ENCODE data around the gene KCNIP1. TPM values are rescaled to one million over a fixed set of nuclear protein-coding genes. Genes with fewer than 3 reads are reported as not detected.

The KCNIP1 gene
- polyA plus RNA-seq, 1 donor from 2014 or later = 13.8 TPM

GRCh38 chr5:170481849-170482248, 22.0 kb upstream of the KCNIP1 start:
- no peaks in the 10 kb centered on the region for H3K79me2 ChIP-seq (replicated peaks; ENCODE audit: insufficient read depth, low read length)
- H3K9me3 ChIP-seq (ENCODE audit: low read length) = no peaks in the 10 kb centered on the region
- no peak overlapping the region for H3K9ac ChIP-seq (ENCODE audit: low read length)
- H3K36me3 ChIP-seq (ENCODE audit: insufficient read depth, low read length) = no peaks in the 10 kb centered on the region
- H3F3A ChIP-seq (ENCODE audit: insufficient read depth, low read length, poor library complexity, severe bottlenecking) = no peaks in the 10 kb centered on the region
- H4K20me1 ChIP-seq (ENCODE audit: insufficient read depth) = no peaks in the 10 kb centered on the region
- H3K4me3 ChIP-seq (ENCODE audit: low read length) = no peak overlapping the region
- no peak overlapping the region for H3K4me2 ChIP-seq (ENCODE audit: low read length)
- H3K27ac ChIP-seq (ENCODE audit: low read length) = no peak overlapping the region
- no peak overlapping the region for H2AFZ ChIP-seq (ENCODE audit: low read depth, low read length)
- TF ChIP-seq TAF1 (IDR thresholded peaks at IDR 0.05; ENCODE audit: low read depth) (no peak), RAD21 (conservative IDR thresholded peaks at IDR 0.05) (no peak), POLR2AphosphoS5 (IDR thresholded peaks at IDR 0.05) (no peak), EP300 (conservative IDR thresholded peaks at IDR 0.05; ENCODE audit: poor library complexity, severe bottlenecking) (no peak), SMC3 (conservative IDR thresholded peaks at IDR 0.05; ENCODE audit: poor library complexity) (no peak), CTCF (IDR thresholded peaks at IDR 0.05; ENCODE audit: poor library complexity, severe bottlenecking) (no peak), REST (IDR thresholded peaks at IDR 0.05; ENCODE audit: borderline replicate concordance) (no peak), EZH2 (IDR thresholded peaks at IDR 0.05; ENCODE audit: borderline replicate concordance, insufficient read depth, low read length, poor library complexity, severe bottlenecking) (no peak), MXI1 (conservative IDR thresholded peaks at IDR 0.05; ENCODE audit: poor library complexity, severe bottlenecking) (no peak)
- H3K27me3 ChIP-seq (ENCODE audit: insufficient read depth, low read depth, low read length) = no peaks in the 10 kb centered on the region
- no peaks in the 10 kb centered on the region for H3K9me2 ChIP-seq (ENCODE audit: insufficient read depth, low read length)

- H3K9me2 ChIP-seq (ENCODE audit: insufficient read depth, low read length) = no peaks in the 10 kb centered on the region
- no peak overlapping the region for H2AFZ ChIP-seq (ENCODE audit: low read depth, low read length)
- H3K4me2 ChIP-seq (ENCODE audit: low read length) = no peak overlapping the region
- no peaks in the 10 kb centered on the region for H4K20me1 ChIP-seq (ENCODE audit: insufficient read depth)
- no peaks in the 10 kb centered on the region for H3K79me2 ChIP-seq (replicated peaks; ENCODE audit: insufficient read depth, low read length)
- no peak overlapping the region for H3K27ac ChIP-seq (ENCODE audit: low read length)
- no peaks in the 10 kb centered on the region for H3K36me3 ChIP-seq (ENCODE audit: insufficient read depth, low read length)
- H3F3A ChIP-seq (ENCODE audit: insufficient read depth, low read length, poor library complexity, severe bottlenecking) = no peaks in the 10 kb centered on the region
- H3K27me3 ChIP-seq (ENCODE audit: insufficient read depth, low read depth, low read length) = no peaks in the 10 kb centered on the region
- no peak overlapping the region for H3K4me3 ChIP-seq (ENCODE audit: low read length)
- no peak overlapping the region for H3K9ac ChIP-seq (ENCODE audit: low read length)
- no peaks in the 10 kb centered on the region for H3K9me3 ChIP-seq (ENCODE audit: low read length)
- TF ChIP-seq CTCF (IDR thresholded peaks at IDR 0.05; ENCODE audit: poor library complexity, severe bottlenecking) (no peak), POLR2AphosphoS5 (IDR thresholded peaks at IDR 0.05) (no peak), TAF1 (IDR thresholded peaks at IDR 0.05; ENCODE audit: low read depth) (no peak), EP300 (conservative IDR thresholded peaks at IDR 0.05; ENCODE audit: poor library complexity, severe bottlenecking) (no peak), MXI1 (conservative IDR thresholded peaks at IDR 0.05; ENCODE audit: poor library complexity, severe bottlenecking) (no peak), REST (IDR thresholded peaks at IDR 0.05; ENCODE audit: borderline replicate concordance) (no peak), SMC3 (conservative IDR thresholded peaks at IDR 0.05; ENCODE audit: poor library complexity) (no peak), EZH2 (IDR thresholded peaks at IDR 0.05; ENCODE audit: borderline replicate concordance, insufficient read depth, low read length, poor library complexity, severe bottlenecking) (no peak), RAD21 (conservative IDR thresholded peaks at IDR 0.05) (no peak)
Measured at GRCh38 chr5:170482511-170482910, 21.3 kb upstream of the KCNIP1 start.
